ENCODE data around the gene TSC2. TPM values are rescaled to one million over a fixed set of nuclear protein-coding genes. Genes with fewer than 3 reads are reported as not detected.

Gene TSC2
- total and polyA plus RNA-seq, 4 donors, result 23.3 to 51.2 (median 28.7) TPM

DNA sequence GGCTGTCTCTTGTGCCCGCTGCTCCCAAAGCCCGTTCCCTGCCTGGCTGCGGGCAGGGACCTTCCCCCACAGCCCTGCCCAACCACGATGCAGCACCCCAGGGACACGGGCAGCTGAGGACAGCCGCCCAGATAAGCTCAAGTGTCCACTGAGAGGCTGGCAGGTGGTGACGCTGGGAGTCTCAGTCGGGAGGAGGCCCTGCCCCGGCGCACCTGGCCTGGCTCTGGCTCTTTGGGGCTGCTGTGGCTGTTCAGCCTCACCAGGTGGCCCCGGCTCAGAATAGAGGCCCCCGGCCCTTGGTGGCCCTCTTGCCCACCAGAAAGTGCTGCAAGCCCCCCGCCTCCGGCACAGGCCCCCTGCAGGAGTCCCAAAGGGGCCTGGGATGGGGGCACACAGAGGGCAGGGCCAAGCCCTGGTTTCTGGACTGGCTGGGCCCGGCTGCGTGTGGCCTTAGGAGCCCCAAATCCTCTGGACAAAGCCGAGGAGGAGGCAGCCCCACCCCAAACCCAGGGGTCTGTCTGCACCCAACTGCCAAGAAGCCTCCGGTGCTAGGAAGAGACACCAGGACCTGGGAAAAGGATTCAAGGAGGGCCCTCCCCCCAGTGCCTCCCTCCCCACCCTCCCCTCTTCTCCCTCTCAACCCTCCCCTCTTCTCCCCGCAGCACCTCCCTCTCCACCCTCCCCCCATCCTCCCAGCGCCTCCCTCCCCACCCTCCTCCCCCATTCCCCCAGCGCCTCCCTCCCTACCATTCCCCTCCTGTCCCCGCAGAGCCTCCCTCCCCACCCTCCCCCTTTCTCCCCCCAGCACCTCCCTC lies 5.4 kb upstream of the TSC2 start:
- Histone ChIP-seq H3K4me1 (ENCODE audit: control insufficient read depth in 4 of 4, insufficient read depth in 4 of 4, low read length in 3 of 4) (peaks cover 28 to 77% (median 57%) of the 10 kb centered on the region in 4 donors), H3K27me3 (ENCODE audit: control insufficient read depth in 4 of 4, insufficient read depth in 4 of 4, low read length in 3 of 4) (no peaks in the 10 kb centered on the region), H3K9me3 (ENCODE audit: control insufficient read depth in 4 of 4, low read length in 3 of 4) (no peaks in the 10 kb centered on the region), H3K4me3 (ENCODE audit: low read depth in 1 of 3, low read length in 3 of 3) (no peak overlapping the region), H3K27ac (ENCODE audit: low read depth in 1 of 2, low read length in 2 of 2) (peak overlapping the region; percentile 95 to 98), H3K9ac (ENCODE audit: low read depth in 1 of 2, low read length in 2 of 2) (no peak overlapping the region), H3K36me3 (ENCODE audit: control insufficient read depth in 4 of 4, insufficient read depth in 3 of 4, low read depth in 1 of 4, low read length in 3 of 4) (no peaks in the 10 kb centered on the region)
- DNase-seq (ENCODE audit: low spot score), result no peak
- TF ChIP-seq TAF1 (conservative IDR thresholded peaks at IDR 0.05) (no peak), HNF4A (conservative IDR thresholded peaks at IDR 0.05) (peak in 1 of 2 donors; percentile 21), ATF3 (IDR thresholded peaks at IDR 0.05) (no peak), NR2F2 (IDR thresholded peaks at IDR 0.05) (no peak), GABPA (IDR thresholded peaks at IDR 0.05 in 1 of 2, conservative IDR thresholded peaks at IDR 0.05 in 1 of 2) (no peak), FOXA2 (IDR thresholded peaks at IDR 0.05) (no peak), YY1 (IDR thresholded peaks at IDR 0.05) (no peak), RXRA (IDR thresholded peaks at IDR 0.05) (peak; percentile 42 to 81), SP1 (IDR thresholded peaks at IDR 0.05) (peak; percentile 72), ZBTB33 (IDR thresholded peaks at IDR 0.05) (no peak), JUND (IDR thresholded peaks at IDR 0.05) (no peak), HNF4G (IDR thresholded peaks at IDR 0.05) (no peak), FOXA1 (IDR thresholded peaks at IDR 0.05) (no peak), RAD21 (IDR thresholded peaks at IDR 0.05) (peak in 1 of 2 donors; percentile 33), REST (IDR thresholded peaks at IDR 0.05) (no peak)
- TF ChIP-seq, protein P1, sequence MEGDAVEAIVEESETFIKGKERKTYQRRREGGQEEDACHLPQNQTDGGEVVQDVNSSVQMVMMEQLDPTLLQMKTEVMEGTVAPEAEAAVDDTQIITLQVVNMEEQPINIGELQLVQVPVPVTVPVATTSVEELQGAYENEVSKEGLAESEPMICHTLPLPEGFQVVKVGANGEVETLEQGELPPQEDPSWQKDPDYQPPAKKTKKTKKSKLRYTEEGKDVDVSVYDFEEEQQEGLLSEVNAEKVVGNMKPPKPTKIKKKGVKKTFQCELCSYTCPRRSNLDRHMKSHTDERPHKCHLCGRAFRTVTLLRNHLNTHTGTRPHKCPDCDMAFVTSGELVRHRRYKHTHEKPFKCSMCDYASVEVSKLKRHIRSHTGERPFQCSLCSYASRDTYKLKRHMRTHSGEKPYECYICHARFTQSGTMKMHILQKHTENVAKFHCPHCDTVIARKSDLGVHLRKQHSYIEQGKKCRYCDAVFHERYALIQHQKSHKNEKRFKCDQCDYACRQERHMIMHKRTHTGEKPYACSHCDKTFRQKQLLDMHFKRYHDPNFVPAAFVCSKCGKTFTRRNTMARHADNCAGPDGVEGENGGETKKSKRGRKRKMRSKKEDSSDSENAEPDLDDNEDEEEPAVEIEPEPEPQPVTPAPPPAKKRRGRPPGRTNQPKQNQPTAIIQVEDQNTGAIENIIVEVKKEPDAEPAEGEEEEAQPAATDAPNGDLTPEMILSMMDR (IDR thresholded peaks at IDR 0.05; ENCODE audit: low read depth, low read length, missing input control), result no peak
- TF ChIP-seq, protein P2, sequence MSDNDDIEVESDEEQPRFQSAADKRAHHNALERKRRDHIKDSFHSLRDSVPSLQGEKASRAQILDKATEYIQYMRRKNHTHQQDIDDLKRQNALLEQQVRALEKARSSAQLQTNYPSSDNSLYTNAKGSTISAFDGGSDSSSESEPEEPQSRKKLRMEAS (IDR thresholded peaks at IDR 0.05), result no peak
- 56% methylated on average over 22 of the region's 22 CpGs for whole genome bisulfite sequencing

All from liver (tissue), 9 donors.